Measurements from ENCODE around the gene PPTC7. TPM values are rescaled to one million over a fixed set of nuclear protein-coding genes. Genes with fewer than 3 reads are reported as not detected.

The PPTC7 gene
- total and polyA plus RNA-seq, 5 donors, result 31.5 to 82.8 (median 56.4) TPM

DNA sequence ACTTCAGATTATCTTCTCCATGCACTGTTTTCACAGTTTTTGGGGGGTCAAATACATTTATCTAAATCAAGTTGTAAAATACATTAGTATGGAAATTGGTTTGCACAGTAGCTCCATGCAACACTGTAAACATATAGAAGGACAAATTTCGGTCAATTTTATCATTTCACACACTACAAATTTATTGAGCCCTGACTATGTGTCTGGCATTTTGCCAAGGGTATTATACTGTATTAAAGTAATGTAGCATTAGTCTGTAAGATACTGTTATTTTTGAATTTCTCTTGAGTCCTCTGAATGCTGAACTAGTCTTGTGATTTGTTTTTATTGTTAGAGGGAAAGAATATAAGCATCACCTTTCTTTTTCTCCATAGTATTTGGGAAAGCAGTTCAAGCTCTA lies 79.7 kb downstream of the PPTC7 start:
- no peak overlapping the region for H3K27ac ChIP-seq (ENCODE audit: low read length)
- DNase-seq (no peak), ATAC-seq (no peak)
- no peaks in the 10 kb centered on the region for H3K27me3 ChIP-seq (ENCODE audit: control insufficient read depth, insufficient read depth)
- no peaks in the 10 kb centered on the region for H3K9me3 ChIP-seq (ENCODE audit: control insufficient read depth, low read length)
- intact Hi-C loops (cut with DNase I), result loop anchor here in 1 of 4 donors (10.0 kb wide), 1 partner anchor 321 kb away; no protein-coding TSS in a partner anchor
- H3K4me1 ChIP-seq (ENCODE audit: control insufficient read depth, insufficient read depth, low read length), result peaks cover 3% of the 10 kb centered on the region
- no peak overlapping the region for H3K4me3 ChIP-seq (ENCODE audit: low read length)
- WGBS, result 73% methylated on average over 1 of the region's 1 CpG

DNA sequence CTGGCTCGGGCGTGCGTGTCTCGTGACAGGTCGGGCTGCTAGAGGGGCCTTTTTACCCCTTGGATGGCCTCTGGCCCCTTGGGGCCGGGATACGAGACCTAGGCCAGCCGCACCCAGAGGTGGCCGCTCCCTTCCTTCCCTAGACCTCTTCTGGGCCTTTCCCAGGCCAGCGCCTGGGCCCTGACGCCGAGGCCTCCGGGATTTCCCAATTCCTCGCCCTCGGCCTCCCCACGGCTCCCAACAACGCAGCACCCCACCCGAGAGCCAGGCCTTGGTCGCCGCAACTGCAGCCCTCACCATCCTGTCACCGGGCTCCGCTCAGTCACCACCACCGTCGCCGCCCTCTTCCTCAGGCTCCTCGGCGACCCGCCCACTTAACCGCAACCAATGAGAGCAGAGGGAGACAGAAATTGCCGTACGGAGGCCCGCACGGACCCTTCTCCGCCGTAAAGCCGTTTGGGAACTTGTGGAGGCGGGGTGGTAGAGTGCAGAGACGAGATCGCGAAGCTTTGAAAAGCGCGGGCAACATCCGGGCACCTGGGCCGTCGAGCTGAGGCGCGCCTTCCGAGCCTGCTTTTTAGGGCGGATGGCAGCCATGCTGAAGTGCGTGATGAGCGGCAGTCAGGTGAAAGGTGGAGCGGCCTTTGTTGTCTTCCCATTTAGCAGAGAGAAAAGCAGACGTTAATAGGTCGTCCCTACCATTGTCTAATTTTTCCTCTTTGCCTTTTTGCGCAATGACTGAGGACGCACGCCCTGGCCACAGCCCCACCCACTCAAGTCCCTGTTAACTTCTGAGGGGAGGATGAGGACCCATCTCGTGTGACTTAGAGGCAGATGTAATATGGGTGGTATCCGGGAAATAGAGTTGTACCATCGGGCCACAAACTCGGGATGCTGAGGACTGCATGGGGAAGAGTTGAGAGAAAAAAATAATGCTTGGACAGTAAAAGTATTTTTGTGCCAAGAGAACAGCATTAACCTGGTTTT lies 81.1 kb downstream of the PPTC7 start, which contains the start of the genes RAD9B and VPS29:
TSS of gene RAD9B (plus strand) at position 580 of the 987 bp plus-strand sequence. CDS start at position 587, 7 bp downstream.
TSS of gene VPS29 (minus strand) at position 360 of the 987 bp plus-strand sequence. CDS start at position 300, 60 bp downstream.
- peak; percentile 98 to 99 for ATAC-seq

DNA sequence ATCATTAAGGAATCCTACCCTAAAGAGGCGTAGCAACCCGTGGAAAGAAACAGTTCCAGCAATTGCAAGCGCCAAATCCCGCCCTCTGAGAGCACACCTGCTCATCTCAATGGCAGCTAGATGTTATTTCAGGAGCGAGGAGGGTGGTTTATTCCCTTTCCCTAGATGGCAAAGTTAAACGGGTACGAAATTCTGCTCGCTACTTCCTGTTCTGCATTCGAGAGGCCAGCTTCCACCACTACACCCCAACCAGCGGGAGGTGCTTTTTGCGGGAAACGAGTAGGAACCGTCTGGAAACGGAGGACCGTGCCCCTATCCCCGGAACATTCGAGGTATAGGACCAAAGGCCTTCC lies 81.7 kb downstream of the PPTC7 start:
- under 1% methylated on average over 17 of the region's 17 CpGs for WGBS
- peak overlapping the region; percentile 65 for H3K27ac ChIP-seq (ENCODE audit: low read length)
- DNase-seq, result peak in 1 of 3 donors; percentile 18
- peaks cover 3% of the 10 kb centered on the region for H3K4me1 ChIP-seq (ENCODE audit: control insufficient read depth, insufficient read depth, low read length)
- ATAC-seq, result peak in 1 of 2 donors; percentile 37
- no peaks in the 10 kb centered on the region for H3K27me3 ChIP-seq (ENCODE audit: control insufficient read depth, insufficient read depth)
- no peaks in the 10 kb centered on the region for H3K9me3 ChIP-seq (ENCODE audit: control insufficient read depth, low read length)
- intact Hi-C loops (cut with DNase I), result loop anchor here in 1 of 4 donors (10.0 kb wide), 1 partner anchor 323 kb away; no protein-coding TSS in a partner anchor
- peak overlapping the region; percentile 86 for H3K4me3 ChIP-seq (ENCODE audit: low read length)

More for the DNA sequence above, 81.1 kb downstream of the PPTC7 start, which contains the start of the genes RAD9B and VPS29:
- intact Hi-C loops (cut with DNase I), result loop anchor here in 1 of 4 donors (10.0 kb wide), 1 partner anchor 323 kb away; no protein-coding TSS in a partner anchor
- H3K27me3 ChIP-seq (ENCODE audit: control insufficient read depth, insufficient read depth), result no peaks in the 10 kb centered on the region
- 7% methylated on average over 61 of the region's 61 CpGs for WGBS
- H3K27ac ChIP-seq (ENCODE audit: low read length), result peak within 1 kb of the TSS; percentile 65
- no peaks in the 10 kb centered on the region for H3K9me3 ChIP-seq (ENCODE audit: control insufficient read depth, low read length)
- peak within 1 kb of the TSS; percentile 86 for H3K4me3 ChIP-seq (ENCODE audit: low read length)
- peak; percentile 98 to 99 (median 99) for DNase-seq
- H3K4me1 ChIP-seq (ENCODE audit: control insufficient read depth, insufficient read depth, low read length), result peaks cover 3% of the 10 kb centered on the region

DNA sequence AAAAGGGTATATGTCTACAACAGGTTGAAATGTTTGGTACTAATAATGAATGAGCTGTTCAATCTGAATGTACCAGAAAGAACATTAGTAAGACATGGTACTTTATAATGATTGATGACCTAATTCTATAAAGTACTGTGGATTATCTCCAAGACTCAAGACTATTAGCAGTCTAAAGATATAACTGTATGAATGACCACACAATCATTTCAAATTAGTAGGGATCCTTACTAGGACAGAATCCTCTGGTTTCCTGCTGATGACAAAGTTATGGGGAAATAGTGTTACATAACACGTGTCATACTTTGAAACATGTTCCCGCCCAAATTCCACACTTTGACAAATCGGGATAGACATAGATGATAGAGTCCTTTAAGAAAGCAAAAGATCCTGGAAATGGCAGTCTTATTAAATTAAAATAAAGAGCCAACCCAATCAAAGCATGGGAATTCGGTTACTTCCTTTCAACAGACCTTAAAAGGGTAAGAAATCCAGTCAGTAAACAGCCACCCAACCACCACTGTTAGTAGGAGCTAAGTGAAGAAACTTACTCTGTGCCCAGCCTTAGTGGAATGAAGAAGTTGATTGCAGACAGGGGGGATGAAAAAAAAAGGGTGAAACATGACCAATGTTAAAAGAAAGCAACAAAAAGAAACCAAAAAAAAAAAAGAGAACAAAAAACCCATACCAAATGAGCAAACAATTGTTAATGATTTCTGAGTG lies 84.0 kb downstream of the PPTC7 start:
- WGBS, result 50% methylated on average over 4 of the region's 4 CpGs
- H3K27ac ChIP-seq (ENCODE audit: low read length), result no peak overlapping the region
- H3K4me1 ChIP-seq (ENCODE audit: control insufficient read depth, insufficient read depth, low read length), result peaks cover 3% of the 10 kb centered on the region
- ATAC-seq (no peak), DNase-seq (no peak)
- H3K9me3 ChIP-seq (ENCODE audit: control insufficient read depth, low read length), result no peaks in the 10 kb centered on the region
- no peak overlapping the region for H3K4me3 ChIP-seq (ENCODE audit: low read length)
- H3K27me3 ChIP-seq (ENCODE audit: control insufficient read depth, insufficient read depth), result no peaks in the 10 kb centered on the region
- intact Hi-C loops (cut with DNase I), result no loop called here

Other genes starting within 250 kb of the PPTC7 start
- 10 to 100 TPM; 30.7 to 34.5 (median 33.1) TPM for gene ANAPC7, start 179.6 kb downstream of the PPTC7 start, total RNA-seq
- 31.3 TPM for gene ANAPC7, start 179.6 kb downstream of the PPTC7 start, polyA plus RNA-seq
- 100 to 1,000 TPM in 1 of 4 donors, 10 to 100 TPM in 3; 79.7 to 101 (median 95.5) TPM for gene ARPC3, start 133.0 kb downstream of the PPTC7 start, total RNA-seq
- gene ARPC3, start 133.0 kb downstream of the PPTC7 start, polyA plus RNA-seq, result 159 TPM
- gene GPN3, start 115.1 kb downstream of the PPTC7 start, total RNA-seq, result 10 to 100 TPM; 25.2 to 28.1 (median 25.9) TPM
- gene GPN3, start 115.1 kb downstream of the PPTC7 start, polyA plus RNA-seq, result 24.6 TPM
- 1 to 10 TPM; 6.4 to 9.3 (median 7.6) TPM for gene FAM216A, start 114.5 kb downstream of the PPTC7 start, total RNA-seq
- gene FAM216A, start 114.5 kb downstream of the PPTC7 start, polyA plus RNA-seq, result 11.0 TPM
- gene VPS29, start 81.2 kb downstream of the PPTC7 start, total RNA-seq, result 100 to 1,000 TPM in 1 of 4 donors, 10 to 100 TPM in 3; 74.3 to 107 (median 85.0) TPM
- gene VPS29, start 81.2 kb downstream of the PPTC7 start, polyA plus RNA-seq, result 151 TPM
- gene RAD9B, start 81.0 kb downstream of the PPTC7 start, total RNA-seq, result 1 to 10 TPM in 3 of 4 donors, under 1 TPM in 1; 0.82 to 3.8 (median 1.8) TPM
- 0.36 TPM for gene RAD9B, start 81.0 kb downstream of the PPTC7 start, polyA plus RNA-seq
- gene TCTN1, start 30.8 kb upstream of the PPTC7 start, total RNA-seq, result 10 to 100 TPM; 37.0 to 47.0 (median 42.4) TPM
- 33.7 TPM for gene TCTN1, start 30.8 kb upstream of the PPTC7 start, polyA plus RNA-seq
- 10 to 100 TPM; 11.3 to 33.4 (median 13.3) TPM for gene HVCN1, start 105.8 kb upstream of the PPTC7 start, total RNA-seq
- gene HVCN1, start 105.8 kb upstream of the PPTC7 start, polyA plus RNA-seq, result 18.2 TPM
- 100 to 1,000 TPM; 156 to 175 (median 160) TPM for gene PPP1CC, start 159.6 kb upstream of the PPTC7 start, total RNA-seq
- 120 TPM for gene PPP1CC, start 159.6 kb upstream of the PPTC7 start, polyA plus RNA-seq

All from right cardiac atrium (tissue), 5 donors.